ENCODE measurements around the gene TUBB4A.

The TUBB4A gene

GRCh38 chr19:6503407-6504201, 1.5 kb upstream of the TUBB4A start:
- TF ChIP-seq CTCF (conservative IDR thresholded peaks at IDR 0.05; ENCODE audit: low read depth), result no peak
- DNase-seq (ENCODE audit: low spot score), result no peak
- ChIA-PET CTCF (interaction anchor here (0.6 to 0.7 kb wide), 2 partner anchors 149 to 176 kb away, joined by 3 read pairs; no protein-coding TSS in a partner anchor), POLR2A (ENCODE audit: low non-redundant PET) (interaction anchor here (0.6 kb wide), 1 partner anchor 66 kb away, joined by 3 read pairs; no protein-coding TSS in a partner anchor)
- H3K27ac ChIP-seq, result no peak overlapping the region

- ChIA-PET CTCF (interaction anchor here (0.6 kb wide), 1 partner anchor 854 kb away, joined by 4 read pairs; no protein-coding TSS in a partner anchor), POLR2A (ENCODE audit: low non-redundant PET) (no interaction called here)
- H3K27ac ChIP-seq, result no peak overlapping the region
- TF ChIP-seq CTCF (conservative IDR thresholded peaks at IDR 0.05; ENCODE audit: low read depth), result no peak
- DNase-seq (ENCODE audit: low spot score), result no peak
Measured at GRCh38 chr19:6500837-6501739, 1.0 kb downstream of the TUBB4A start.

GRCh38 chr19:6499052-6499790, 2.9 kb downstream of the TUBB4A start:
- CTCF ChIA-PET, result interaction anchor here (0.6 to 1.0 kb wide), 2 partner anchors 280 to 1697 kb away, joined by 3 to 4 read pairs; no protein-coding TSS in a partner anchor
- H3K27ac ChIP-seq, result no peak overlapping the region
- POLR2A ChIA-PET (ENCODE audit: low non-redundant PET), result no interaction called here
- no peak for TF ChIP-seq CTCF (conservative IDR thresholded peaks at IDR 0.05; ENCODE audit: low read depth)
- DNase-seq (ENCODE audit: low spot score), result no peak

- ChIA-PET CTCF (no interaction called here), POLR2A (ENCODE audit: low non-redundant PET) (no interaction called here)
- DNase-seq (ENCODE audit: low spot score), result no peak
- no peak overlapping the region for H3K27ac ChIP-seq
- no peak for TF ChIP-seq CTCF (conservative IDR thresholded peaks at IDR 0.05; ENCODE audit: low read depth)
Measured at GRCh38 chr19:6498294-6499036, 3.6 kb downstream of the TUBB4A start.

GRCh38 chr19:6495947-6496346, 6.2 kb downstream of the TUBB4A start:
- DNase-seq (ENCODE audit: low spot score), result no peak
- ChIA-PET CTCF (no interaction called here), POLR2A (ENCODE audit: low non-redundant PET) (no interaction called here)
- TF ChIP-seq CTCF (conservative IDR thresholded peaks at IDR 0.05; ENCODE audit: low read depth), result no peak
- H3K27ac ChIP-seq, result no peak overlapping the region
